GM10266 (cell line): ENCODE data around the gene SULT2B1.

Source experiments
- DNase-seq: peaks from one replicate; pipeline ENCODE4 v3.0.0; 2012; ENCODE audit errors: extremely low spot score
- TF ChIP-seq, protein P1 (sequence below): IDR thresholded peaks from 2 replicates; pipeline ENCODE4 v1.5.1; 2012; ENCODE audit warnings: mild to moderate bottlenecking, low read depth; ENCODE audit not compliant: control insufficient read depth, insufficient read depth; ENCODE audit errors: missing control alignments

SULT2B1 gene

DNA sequence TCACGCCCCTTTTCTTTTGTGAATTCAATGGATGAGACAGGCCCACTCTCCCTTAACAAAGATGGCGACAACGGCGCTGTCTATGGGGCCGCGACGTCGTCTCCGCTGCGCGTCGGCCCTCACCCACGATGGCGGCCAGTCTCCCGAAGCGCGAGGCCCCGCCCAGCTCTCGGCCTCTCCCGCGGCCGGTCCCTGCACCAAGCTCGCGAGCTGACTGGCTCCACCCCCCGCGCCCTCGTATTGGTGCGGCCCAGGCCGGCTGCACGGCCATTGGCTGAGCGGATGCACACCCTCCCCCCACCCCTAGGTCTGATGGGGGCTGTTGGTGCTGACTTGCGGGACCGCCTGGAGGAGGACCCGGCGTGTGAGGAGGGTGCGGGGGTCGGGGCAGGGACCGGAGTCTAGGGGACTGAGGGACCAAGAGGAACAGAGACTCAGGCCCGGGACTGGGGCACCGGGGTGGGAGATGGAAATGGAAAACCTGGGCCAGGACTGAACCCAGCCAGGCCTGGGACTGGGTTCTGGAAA is 72.2 kb downstream of the SULT2B1 start:
- peak; percentile 96 for DNase-seq
- TF ChIP-seq, protein P1, sequence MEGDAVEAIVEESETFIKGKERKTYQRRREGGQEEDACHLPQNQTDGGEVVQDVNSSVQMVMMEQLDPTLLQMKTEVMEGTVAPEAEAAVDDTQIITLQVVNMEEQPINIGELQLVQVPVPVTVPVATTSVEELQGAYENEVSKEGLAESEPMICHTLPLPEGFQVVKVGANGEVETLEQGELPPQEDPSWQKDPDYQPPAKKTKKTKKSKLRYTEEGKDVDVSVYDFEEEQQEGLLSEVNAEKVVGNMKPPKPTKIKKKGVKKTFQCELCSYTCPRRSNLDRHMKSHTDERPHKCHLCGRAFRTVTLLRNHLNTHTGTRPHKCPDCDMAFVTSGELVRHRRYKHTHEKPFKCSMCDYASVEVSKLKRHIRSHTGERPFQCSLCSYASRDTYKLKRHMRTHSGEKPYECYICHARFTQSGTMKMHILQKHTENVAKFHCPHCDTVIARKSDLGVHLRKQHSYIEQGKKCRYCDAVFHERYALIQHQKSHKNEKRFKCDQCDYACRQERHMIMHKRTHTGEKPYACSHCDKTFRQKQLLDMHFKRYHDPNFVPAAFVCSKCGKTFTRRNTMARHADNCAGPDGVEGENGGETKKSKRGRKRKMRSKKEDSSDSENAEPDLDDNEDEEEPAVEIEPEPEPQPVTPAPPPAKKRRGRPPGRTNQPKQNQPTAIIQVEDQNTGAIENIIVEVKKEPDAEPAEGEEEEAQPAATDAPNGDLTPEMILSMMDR: no peak

DNA sequence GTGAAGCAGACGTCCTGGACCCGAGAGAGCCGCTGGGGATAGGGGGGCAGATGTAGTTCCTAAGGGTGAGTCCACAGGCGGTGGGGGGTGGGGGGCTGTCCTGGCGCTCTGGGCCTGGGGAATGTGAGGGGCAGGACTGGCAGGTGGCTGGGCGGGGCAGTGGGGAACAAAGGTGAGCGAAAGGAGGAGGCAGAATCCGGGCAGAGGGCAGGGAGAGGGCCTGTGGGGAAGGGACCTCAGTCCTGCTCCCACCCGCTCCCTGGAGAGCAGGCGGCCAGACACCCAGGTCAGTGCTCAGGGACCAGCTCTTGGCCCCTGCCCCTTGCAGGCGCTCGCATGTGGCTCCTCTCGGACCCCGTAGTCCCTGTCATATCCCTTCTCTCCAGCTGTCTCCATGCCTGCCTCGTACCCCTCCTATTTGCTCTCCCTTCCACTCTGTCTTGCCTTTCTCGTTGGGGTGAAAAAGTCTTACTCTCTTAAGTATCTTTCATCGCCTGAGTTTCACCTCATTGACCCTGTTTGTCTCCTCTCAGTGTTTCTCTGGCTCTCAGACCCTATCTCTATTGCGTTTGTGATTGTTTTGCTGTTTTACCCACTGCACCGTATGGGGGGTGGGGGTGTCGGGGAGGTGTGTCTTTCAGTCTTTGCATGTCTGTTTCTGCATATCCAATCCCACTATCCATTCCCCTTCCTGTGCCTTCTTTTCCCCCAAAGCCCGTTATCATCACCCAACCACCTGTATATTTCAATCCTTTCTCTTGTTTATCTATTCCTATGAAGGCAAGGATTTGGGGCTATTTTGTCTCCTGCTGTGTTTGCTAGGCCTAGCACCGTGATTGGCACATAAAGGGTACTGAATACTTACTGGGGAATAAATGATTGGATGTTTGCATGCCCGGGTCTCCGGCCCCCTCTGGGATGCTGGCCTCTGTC is 73.1 kb downstream of the SULT2B1 start:
- no peak for DNase-seq
- TF ChIP-seq, protein P1: no peak

DNA sequence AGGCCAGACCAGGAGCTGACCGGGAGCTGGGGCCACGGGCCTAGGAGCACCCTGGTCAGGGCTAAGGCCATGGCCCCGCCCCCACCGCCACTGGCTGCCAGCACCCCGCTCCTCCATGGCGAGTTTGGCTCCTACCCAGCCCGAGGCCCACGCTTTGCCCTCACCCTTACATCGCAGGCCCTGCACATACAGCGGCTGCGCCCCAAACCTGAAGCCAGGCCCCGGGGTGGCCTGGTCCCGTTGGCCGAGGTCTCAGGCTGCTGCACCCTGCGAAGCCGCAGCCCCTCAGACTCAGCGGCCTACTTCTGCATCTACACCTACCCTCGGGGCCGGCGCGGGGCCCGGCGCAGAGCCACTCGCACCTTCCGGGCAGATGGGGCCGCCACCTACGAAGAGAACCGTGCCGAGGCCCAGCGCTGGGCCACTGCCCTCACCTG is 73.9 kb downstream of the SULT2B1 start:
- no peak for DNase-seq
- TF ChIP-seq, protein P1: no peak

DNA sequence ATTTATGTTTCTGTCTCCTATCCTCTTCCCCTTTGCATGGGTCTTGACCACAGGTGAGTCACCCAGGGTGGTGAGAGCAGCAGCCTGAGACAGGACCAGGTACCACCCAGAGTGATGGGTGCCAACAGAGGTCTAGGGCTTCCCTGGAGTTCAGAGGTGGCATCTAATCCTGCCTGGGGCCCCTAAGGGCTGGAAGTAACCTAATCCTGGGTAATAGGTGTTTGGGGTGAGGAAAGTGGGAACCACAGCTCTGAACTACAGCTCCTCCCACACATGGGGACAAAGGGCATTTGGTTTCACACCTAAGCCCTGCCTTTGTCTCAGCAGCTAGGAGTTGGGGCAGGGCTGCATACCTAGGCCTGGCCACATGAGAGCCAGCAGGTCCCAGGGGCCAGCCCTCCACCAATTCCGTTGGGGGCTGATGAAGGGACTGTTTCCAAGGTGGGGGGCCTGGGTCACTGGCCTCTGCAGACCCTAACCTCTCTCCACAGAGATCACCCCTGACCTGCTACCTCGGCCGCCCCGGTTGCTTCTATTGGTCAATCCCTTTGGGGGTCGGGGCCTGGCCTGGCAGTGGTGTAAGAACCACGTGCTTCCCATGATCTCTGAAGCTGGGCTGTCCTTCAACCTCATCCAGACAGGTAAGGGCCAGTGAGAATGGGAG is 75.4 kb downstream of the SULT2B1 start:
- DNase-seq: no peak
- TF ChIP-seq, protein P1: no peak

DNA sequence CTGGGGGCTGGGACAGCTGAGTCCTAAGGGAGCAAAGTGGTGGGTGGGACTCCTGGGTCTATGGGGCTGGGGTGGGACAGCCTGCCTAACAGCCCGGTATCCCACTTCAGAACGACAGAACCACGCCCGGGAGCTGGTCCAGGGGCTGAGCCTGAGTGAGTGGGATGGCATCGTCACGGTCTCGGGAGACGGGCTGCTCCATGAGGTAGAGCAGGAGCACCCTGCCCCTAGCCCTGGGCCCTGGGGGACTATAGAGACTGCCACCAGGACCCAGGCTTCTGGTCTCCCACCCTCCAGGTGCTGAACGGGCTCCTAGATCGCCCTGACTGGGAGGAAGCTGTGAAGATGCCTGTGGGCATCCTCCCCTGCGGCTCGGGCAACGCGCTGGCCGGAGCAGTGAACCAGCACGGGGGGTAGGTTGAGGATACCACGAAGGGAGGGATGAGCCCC is 75.9 kb downstream of the SULT2B1 start:
- TF ChIP-seq, protein P1: no peak
- DNase-seq: no peak

DNA sequence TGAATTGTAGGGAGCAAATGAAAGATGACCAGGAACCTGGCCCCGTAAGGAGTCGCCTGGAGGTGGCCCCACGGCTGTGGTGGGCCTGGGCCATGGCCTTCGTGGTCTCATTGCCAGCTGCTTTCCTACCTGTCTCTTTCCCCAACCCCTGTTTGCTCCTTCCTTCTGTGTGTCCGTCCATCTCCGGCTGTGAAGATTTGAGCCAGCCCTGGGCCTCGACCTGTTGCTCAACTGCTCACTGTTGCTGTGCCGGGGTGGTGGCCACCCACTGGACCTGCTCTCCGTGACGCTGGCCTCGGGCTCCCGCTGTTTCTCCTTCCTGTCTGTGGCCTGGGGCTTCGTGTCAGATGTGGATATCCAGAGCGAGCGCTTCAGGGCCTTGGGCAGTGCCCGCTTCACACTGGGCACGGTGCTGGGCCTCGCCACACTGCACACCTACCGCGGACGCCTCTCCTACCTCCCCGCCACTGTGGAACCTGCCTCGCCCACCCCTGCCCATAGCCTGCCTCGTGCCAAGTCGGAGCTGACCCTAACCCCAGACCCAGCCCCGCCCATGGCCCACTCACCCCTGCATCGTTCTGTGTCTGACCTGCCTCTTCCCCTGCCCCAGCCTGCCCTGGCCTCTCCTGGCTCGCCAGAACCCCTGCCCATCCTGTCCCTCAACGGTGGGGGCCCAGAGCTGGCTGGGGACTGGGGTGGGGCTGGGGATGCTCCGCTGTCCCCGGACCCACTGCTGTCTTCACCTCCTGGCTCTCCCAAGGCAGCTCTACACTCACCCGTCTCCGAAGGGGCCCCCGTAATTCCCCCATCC is 76.7 kb downstream of the SULT2B1 start:
- DNase-seq: no peak
- TF ChIP-seq, protein P1: no peak

DNA sequence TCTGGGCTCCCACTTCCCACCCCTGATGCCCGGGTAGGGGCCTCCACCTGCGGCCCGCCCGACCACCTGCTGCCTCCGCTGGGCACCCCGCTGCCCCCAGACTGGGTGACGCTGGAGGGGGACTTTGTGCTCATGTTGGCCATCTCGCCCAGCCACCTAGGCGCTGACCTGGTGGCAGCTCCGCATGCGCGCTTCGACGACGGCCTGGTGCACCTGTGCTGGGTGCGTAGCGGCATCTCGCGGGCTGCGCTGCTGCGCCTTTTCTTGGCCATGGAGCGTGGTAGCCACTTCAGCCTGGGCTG is 77.3 kb downstream of the SULT2B1 start:
- DNase-seq: no peak
- TF ChIP-seq, protein P1: no peak
